IMR-90 (cell line): ENCODE data around the gene ERG. TPM values are rescaled to one million over a fixed set of nuclear protein-coding genes. Genes with fewer than 3 reads are reported as not detected.
A peak's percentile ranks its signal among the peaks of the same experiment; 100 is the strongest.

ENCODE experiments used
- ATAC-seq: fragments of 200-7000 bp; cut with Tn5 transposase; 2 replicates; pipeline ENCODE4 v1.9.1; 2020; ENCODE audit warnings: low read depth, mild to moderate bottlenecking, moderate library complexity
- BruUV-seq: library from RNA; stranded (reverse); fragments of 400-500 nt; replicated peaks from 2 replicates; lab custom pipeline; 2021; lab: Mats Ljungman, UMichigan
- CTCF ChIA-PET: fragments of 300-600 bp; formaldehyde crosslinking; extraction: SDS; loops from one replicate; lab custom pipeline; 2021; ENCODE audit warnings: antibody characterized with exemption; lab: Yijun Ruan, JAX
- POLR2A ChIA-PET: fragments of 300-600 bp; sonication (Branson Sonifier 250); formaldehyde crosslinking; loops from one replicate; lab custom pipeline; 2022; ENCODE audit warnings: antibody characterized with exemption; ENCODE audit not compliant: unreplicated experiment; lab: Charles Lee
- DNase-seq: peaks from one replicate; pipeline ENCODE4 v3.0.0; 2013
- H2AFZ ChIP-seq: replicated peaks from 2 replicates; pipeline ENCODE3; 2013; ENCODE audit warnings: low read length, mild to moderate bottlenecking; ENCODE audit not compliant: poor library complexity
- H2AK5ac ChIP-seq: 2 replicates; pipeline ENCODE4 v1.6.1; 2013; ENCODE audit warnings: low read depth, low read length, inconsistent platforms
- H2AK9ac ChIP-seq: replicated peaks from 2 replicates; pipeline ENCODE3; 2013; ENCODE audit warnings: mild to moderate bottlenecking, low read depth, low read length, moderate library complexity; ENCODE audit not compliant: poor library complexity
- H2BK120ac ChIP-seq: 2 replicates; pipeline ENCODE4 v1.6.1; 2013; ENCODE audit warnings: low read depth, low read length, inconsistent platforms
- H2BK15ac ChIP-seq: 3 replicates; pipeline ENCODE4 v1.6.1; 2013; ENCODE audit warnings: low read depth, low read length, inconsistent platforms
- H2BK20ac ChIP-seq: 2 replicates; pipeline ENCODE4 v1.6.1; 2013; ENCODE audit warnings: low read depth, mild to moderate bottlenecking, inconsistent platforms, low read length, moderate library complexity
- H2BK5ac ChIP-seq: 2 replicates; pipeline ENCODE4 v1.6.1; 2013; ENCODE audit warnings: mild to moderate bottlenecking, low read depth, low read length, inconsistent platforms; ENCODE audit not compliant: poor library complexity, severe bottlenecking
- H3K14ac ChIP-seq: replicated peaks from 2 replicates; pipeline ENCODE4 v1.6.1; 2013; ENCODE audit warnings: low read depth, low read length, inconsistent platforms
- H3K18ac ChIP-seq: 2 replicates; pipeline ENCODE4 v1.6.1; 2013; ENCODE audit warnings: low read depth, low read length, control low read depth
- H3K23ac ChIP-seq: 2 replicates; pipeline ENCODE4 v1.6.1; 2013; ENCODE audit warnings: low read depth, low read length, inconsistent platforms
- H3K27ac ChIP-seq: 2 replicates; pipeline ENCODE4 v1.5.1; 2013; ENCODE audit warnings: mild to moderate bottlenecking, control low read depth, low read length; ENCODE audit not compliant: insufficient read depth
- H3K27me3 ChIP-seq: 2 replicates; pipeline ENCODE4 v1.6.1; 2013; ENCODE audit warnings: low read length; ENCODE audit not compliant: control insufficient read depth, insufficient read depth
- H3K36me3 ChIP-seq: 2 replicates; pipeline ENCODE4 v1.6.1; 2013; ENCODE audit warnings: low read length, mixed read lengths; ENCODE audit not compliant: control insufficient read depth, insufficient read depth
- H3K4ac ChIP-seq: 2 replicates; pipeline ENCODE4 v1.6.1; 2013; ENCODE audit warnings: low read depth, low read length, inconsistent platforms
- H3K4me1 ChIP-seq: 2 replicates; pipeline ENCODE4 v1.6.1; 2013; ENCODE audit warnings: low read length, mixed read lengths; ENCODE audit not compliant: control insufficient read depth, insufficient read depth
- H3K4me2 ChIP-seq: 2 replicates; pipeline ENCODE4 v1.6.1; 2013; ENCODE audit warnings: low read depth, mild to moderate bottlenecking, control low read depth, low read length, moderate library complexity
- H3K4me3 ChIP-seq: 2 replicates; pipeline ENCODE4 v1.5.1; 2013; ENCODE audit warnings: low read depth, mild to moderate bottlenecking, control low read depth, low read length, moderate library complexity; ENCODE audit not compliant: insufficient read depth
- H3K56ac ChIP-seq: 2 replicates; pipeline ENCODE4 v1.6.1; 2013; ENCODE audit warnings: low read length, inconsistent platforms; ENCODE audit not compliant: insufficient read depth; ENCODE audit errors: extremely low read depth
- H3K79me1 ChIP-seq, 2 experiments: 2 replicates each; pipeline ENCODE4 v1.6.1; 2013; ENCODE audit warnings: low read length in 2 of 2, inconsistent platforms in 1 of 2, low read depth in 1 of 2
- H3K9ac ChIP-seq: 2 replicates; pipeline ENCODE4 v1.6.1; 2013; ENCODE audit warnings: low read depth, low read length, control low read depth
- H3K9me1 ChIP-seq: 2 replicates; pipeline ENCODE4 v1.6.1; 2013; ENCODE audit warnings: low read length, inconsistent platforms; ENCODE audit not compliant: insufficient read depth
- H3K9me3 ChIP-seq: 2 replicates; pipeline ENCODE4 v1.6.1; 2013; ENCODE audit warnings: low read length; ENCODE audit not compliant: control insufficient read depth, insufficient read depth
- H4K20me1 ChIP-seq: 2 replicates; pipeline ENCODE4 v1.6.1; 2013; ENCODE audit warnings: low read length, inconsistent platforms; ENCODE audit not compliant: insufficient read depth
- H4K5ac ChIP-seq: 2 replicates; pipeline ENCODE4 v1.6.1; 2013; ENCODE audit warnings: mild to moderate bottlenecking, low read depth, low read length, control low read depth
- H4K8ac ChIP-seq, 2 experiments: 2 replicates each; pipeline ENCODE4 v1.6.1; 2013; ENCODE audit warnings: low read depth in 2 of 2, low read length in 2 of 2, control low read depth in 1 of 2, inconsistent platforms in 1 of 2
- H4K91ac ChIP-seq: 2 replicates; pipeline ENCODE4 v1.6.1; 2013; ENCODE audit warnings: low read depth, low read length, inconsistent platforms; ENCODE audit not compliant: insufficient read depth
- BHLHE40 ChIP-seq: fragments of 150-350 bp; IDR thresholded peaks from 2 replicates; pipeline ENCODE4 v1.6.1; 2016; ENCODE audit warnings: mild to moderate bottlenecking, low read depth, low read length
- CEBPB ChIP-seq: IDR thresholded peaks from 2 replicates; pipeline ENCODE4 v1.6.1; 2012; ENCODE audit warnings: low read depth, low read length, improper control_type of control experiment
- CHD1 ChIP-seq: IDR thresholded peaks from 2 replicates; pipeline ENCODE4 v1.6.1; 2012; ENCODE audit warnings: low read depth, low read length, improper control_type of control experiment
- CTCF ChIP-seq: conservative IDR thresholded peaks from 2 replicates; pipeline ENCODE4 v1.5.1; 2012; ENCODE audit warnings: mild to moderate bottlenecking, low read depth, low read length, improper control_type of control experiment
- ELK1 ChIP-seq: fragments of 150-350 bp; IDR thresholded peaks from 2 replicates; pipeline ENCODE4 v1.6.1; 2016; ENCODE audit warnings: low read depth, mild to moderate bottlenecking, low read length, moderate library complexity, borderline replicate concordance
- FOS ChIP-seq: fragments of 150-350 bp; IDR thresholded peaks from 2 replicates; pipeline ENCODE4 v1.6.1; 2016; ENCODE audit warnings: low read depth, low read length
- MAFK ChIP-seq: IDR thresholded peaks from 2 replicates; pipeline ENCODE4 v1.6.1; 2012; ENCODE audit warnings: low read depth, low read length, improper control_type of control experiment
- MAZ ChIP-seq: IDR thresholded peaks from 2 replicates; pipeline ENCODE4 v1.6.1; 2012; ENCODE audit warnings: low read depth, mild to moderate bottlenecking, low read length, improper control_type of control experiment, moderate library complexity, borderline replicate concordance
- MXI1 ChIP-seq: IDR thresholded peaks from 2 replicates; pipeline ENCODE4 v1.6.1; 2012; ENCODE audit warnings: low read depth, mild to moderate bottlenecking, low read length, moderate library complexity, borderline replicate concordance
- NFE2L2 ChIP-seq: fragments of 150-350 bp; IDR thresholded peaks from 2 replicates; pipeline ENCODE4 v1.6.1; 2016; ENCODE audit warnings: low read depth, mild to moderate bottlenecking, low read length
- POLR2A ChIP-seq: IDR thresholded peaks from 2 replicates; pipeline ENCODE4 v1.6.1; 2012; ENCODE audit warnings: mild to moderate bottlenecking, low read depth, low read length
- RAD21 ChIP-seq: IDR thresholded peaks from 2 replicates; pipeline ENCODE4 v1.6.1; 2012; ENCODE audit warnings: low read length, improper control_type of control experiment
- RCOR1 ChIP-seq: IDR thresholded peaks from 2 replicates; pipeline ENCODE4 v1.6.1; 2012; ENCODE audit warnings: mild to moderate bottlenecking, low read length, improper control_type of control experiment; ENCODE audit not compliant: insufficient replicate concordance
- RFX5 ChIP-seq: IDR thresholded peaks from 2 replicates; pipeline ENCODE4 v1.8.0; 2012; ENCODE audit warnings: low read depth, mild to moderate bottlenecking, low read length, moderate library complexity
- SMC3 ChIP-seq: fragments of 150-350 bp; IDR thresholded peaks from 2 replicates; pipeline ENCODE4 v1.6.1; 2016; ENCODE audit warnings: low read depth, mild to moderate bottlenecking, antibody characterized with exemption, low read length, moderate library complexity
- USF2 ChIP-seq: fragments of 150-350 bp; IDR thresholded peaks from 2 replicates; pipeline ENCODE4 v1.6.1; 2017; ENCODE audit warnings: mild to moderate bottlenecking, antibody characterized with exemption, low read length, low read depth
- WGBS, 2 experiments: methylation state at CpG; one replicate each; pipeline versions ENCODE4 v1.1.5 to v1.1.7; 2013; ENCODE audit warnings: missing lambda C conversion rate in 2 of 2; ENCODE audit not compliant: insufficient read length in 1 of 2; ENCODE audit errors: extremely low coverage in 2 of 2; 5-methylcytosine and 5-hydroxymethylcytosine counted together
- dilution Hi-C: fragments of 300-500 bp; cut with HindIII; formaldehyde crosslinking; loops from one replicate; pipeline ENCODE4 v1.14.3; 2018; ENCODE audit warnings: low sequenced_read_pairs; ENCODE audit not compliant: unreplicated experiment
- in situ Hi-C: fragments of 300-500 bp; cut with MboI; formaldehyde crosslinking; loops from 3 replicates; pipeline ENCODE4 v1.14.3; 2019; ENCODE audit warnings: low sequenced_read_pairs, inconsistent platforms, mixed read lengths
- intact Hi-C: fragments of 100-400 bp; cut with micrococcal nuclease; formaldehyde crosslinking; loops from 2 replicates; pipeline ENCODE4 v1.10.0; 2022
- polyA plus RNA-seq, 3 experiments: library from polyadenylated mRNA; depleted of rRNA; stranded (reverse); fragments of >200 nt; gene quantifications; 2 replicates each; pipeline ENCODE4 v1.2.3, GENCODE V29; 2012; ENCODE audit warnings: low replicate concordance in 1 of 3
- total RNA-seq: library from RNA; depleted of rRNA; stranded (reverse); fragments of >200 nt; gene quantifications from 2 replicates; pipeline ENCODE4 v1.2.3, GENCODE V29; 2012

Gene ERG
- total and polyA plus RNA-seq, 2 of the 4 experiments (the other 2 are of a cell fraction): not detected

GRCh38 chr21:38350684-38351083 lies 147.6 kb downstream of the ERG start:
- no CpG with 5 or more reads among the region's 3 CpGs for WGBS, 2 experiments
- Histone ChIP-seq H3K79me1 (peaks cover 0 to 5% of the 10 kb centered on the region in 2 experiments; a peak in 1 of 4 replicates), H2BK15ac (peak overlapping the region; percentile 98; the same call in 2 of the 3 replicates), H2AFZ (peak overlapping the region; percentile 75), H3K9ac (no peak overlapping the region), H3K27ac (peak overlapping the region; percentile 79), H3K4ac (peak overlapping the region; percentile 98), H4K8ac (peak overlapping the region; percentile 97 to 98; a peak in 3 of 4 replicates), H3K18ac (peak overlapping the region; percentile 99; the same call in 1 of the 2 replicates), H2BK120ac (peak overlapping the region; percentile 100), H4K5ac (peak overlapping the region; percentile 88; the same call in 1 of the 2 replicates), H3K9me1 (peaks cover 6% of the 10 kb centered on the region; the same call in 1 of the 2 replicates), H3K27me3 (no peaks in the 10 kb centered on the region), H3K4me1 (peaks cover 14% of the 10 kb centered on the region), H3K56ac (no peak overlapping the region), H3K9me3 (no peaks in the 10 kb centered on the region), H2BK20ac (peak overlapping the region; percentile 100), H3K23ac (peak overlapping the region; percentile 98; the same call in 1 of the 2 replicates), H2BK5ac (peak overlapping the region; percentile 86), H3K36me3 (no peaks in the 10 kb centered on the region), H2AK9ac (peak overlapping the region; percentile 5), H3K4me2 (no peak overlapping the region), H2AK5ac (peak overlapping the region; percentile 99), H3K14ac (peak overlapping the region; percentile 97), H3K4me3 (no peak overlapping the region), H4K20me1 (no peaks in the 10 kb centered on the region), H4K91ac (peak overlapping the region; percentile 99)
- no TSS peak for BruUV-seq
- ATAC-seq (no peak), DNase-seq (no peak)
- ChIA-PET CTCF (interaction anchor here (0.5 to 4.7 kb wide), 4 partner anchors 132 to 676 kb away, joined by 3 to 48 read pairs (median 18); no protein-coding TSS in a partner anchor), POLR2A (no interaction called here)
- dilution Hi-C loops (loop anchor here (25.0 kb wide), 1 partner anchor 138 kb away; no protein-coding TSS in a partner anchor), in situ Hi-C loops (loop anchor here (5.0 to 25.0 kb wide), 4 partner anchors 138 to 638 kb away; no protein-coding TSS in a partner anchor), intact Hi-C loops (no loop called here)
- no peak for TF ChIP-seq RFX5
- no peak for TF ChIP-seq RCOR1
- no peak for TF ChIP-seq MAFK
- no peak for TF ChIP-seq NFE2L2
- no peak for TF ChIP-seq BHLHE40
- TF ChIP-seq CTCF: no peak
- no peak for TF ChIP-seq USF2
- TF ChIP-seq SMC3: no peak
- TF ChIP-seq FOS: no peak
- no peak for TF ChIP-seq CHD1
- TF ChIP-seq ELK1: no peak
- TF ChIP-seq MXI1: no peak
- TF ChIP-seq RAD21: no peak
- no peak for TF ChIP-seq POLR2A
- no peak for TF ChIP-seq MAZ
- TF ChIP-seq CEBPB: no peak
